Panc1 (cell line): Measurements from ENCODE around the gene ATAD2B. TPM values are rescaled to one million over a fixed set of nuclear protein-coding genes. Genes with fewer than 3 reads are reported as not detected.
A peak's percentile ranks its signal among the peaks of the same experiment; 100 is the strongest.

Source experiments
- ATAC-seq: fragments of 200-7000 bp; cut with Tn5 transposase; 2 replicates; pipeline ENCODE4 v1.9.1; 2020; ENCODE audit warnings: mild to moderate bottlenecking, moderate library complexity
- BruUV-seq: library from RNA; stranded (reverse); fragments of 400-500 nt; replicated peaks from 2 replicates; lab custom pipeline; 2021; lab: Mats Ljungman, UMichigan
- CTCF ChIA-PET: fragments of 300-600 bp; sonication (Branson Sonifier 250); formaldehyde crosslinking; loops from one replicate; lab custom pipeline; 2022; ENCODE audit warnings: antibody characterized with exemption; lab: Charles Lee
- POLR2A ChIA-PET: fragments of 300-600 bp; sonication (Branson Sonifier 250); formaldehyde crosslinking; loops from one replicate; lab custom pipeline; 2022; ENCODE audit warnings: antibody characterized with exemption; lab: Charles Lee
- DNase-seq: peaks from one replicate; pipeline ENCODE4 v3.0.0-alpha.2; 2010; ENCODE audit warnings: low read depth, low spot score
- H3K27ac ChIP-seq: 2 replicates; pipeline ENCODE4 v1.5.1; 2011; ENCODE audit warnings: mild to moderate bottlenecking, low read length, inconsistent platforms
- H3K27me3 ChIP-seq: fragments of 200-500 bp; sonication (Bioruptor generic); 2 replicates; pipeline ENCODE4 v1.6.0; 2014; ENCODE audit warnings: low read length, inconsistent platforms; ENCODE audit not compliant: control insufficient read depth, insufficient read depth
- H3K36me3 ChIP-seq: fragments of 200-500 bp; sonication (Bioruptor generic); 2 replicates; pipeline ENCODE4 v1.5.1; 2014; ENCODE audit warnings: inconsistent platforms, mild to moderate bottlenecking, low read length, moderate library complexity; ENCODE audit not compliant: control insufficient read depth, insufficient read depth
- H3K4me1 ChIP-seq: 2 replicates; pipeline ENCODE4 v1.5.1; 2011; ENCODE audit warnings: inconsistent platforms, mild to moderate bottlenecking, low read length, moderate library complexity; ENCODE audit not compliant: control insufficient read depth, insufficient read depth
- H3K4me3 ChIP-seq, 2 experiments: 2 replicates each; pipeline ENCODE4 v1.5.1; 2011 to 2012; ENCODE audit warnings: low read depth in 2 of 2, low read length in 2 of 2, mild to moderate bottlenecking in 2 of 2, inconsistent platforms in 1 of 2, moderate library complexity in 1 of 2
- H3K9me3 ChIP-seq: fragments of 200-500 bp; sonication (Bioruptor generic); 2 replicates; pipeline ENCODE4 v1.5.1; 2014; ENCODE audit warnings: low read depth, mild to moderate bottlenecking, inconsistent platforms, low read length, moderate library complexity; ENCODE audit not compliant: control insufficient read depth, insufficient read depth
- CTCF ChIP-seq: fragments of 450-650 bp; IDR thresholded peaks from 2 replicates; pipeline ENCODE4 v1.5.1; 2017; ENCODE audit warnings: mild to moderate bottlenecking
- POLR2AphosphoS5 ChIP-seq: IDR thresholded peaks from 2 replicates; pipeline ENCODE4 v1.6.1; 2012; ENCODE audit warnings: mild to moderate bottlenecking, low read depth, low read length, moderate library complexity
- REST ChIP-seq, 2 experiments: IDR thresholded peaks; 2 replicates each; pipeline ENCODE4 v1.6.1; 2011 to 2012; ENCODE audit warnings: low read depth in 2 of 2, control low read depth in 1 of 2, low read length in 1 of 2, mild to moderate bottlenecking in 1 of 2, moderate library complexity in 1 of 2; ENCODE audit not compliant: insufficient read depth in 1 of 2
- SIN3A ChIP-seq: IDR thresholded peaks from 2 replicates; pipeline ENCODE4 v1.6.1; 2012; ENCODE audit warnings: low read depth, mild to moderate bottlenecking, low read length, moderate library complexity, borderline replicate concordance; ENCODE audit not compliant: insufficient read depth
- TCF7L2 ChIP-seq: IDR thresholded peaks from 2 replicates; pipeline ENCODE4 v1.6.1; 2011; ENCODE audit warnings: mild to moderate bottlenecking, low read depth, low read length, inconsistent platforms
- in situ Hi-C: cut with HindIII; loops from 2 replicates; pipeline ENCODE4 v1.10.0; 2016; ENCODE audit warnings: low sequenced_read_pairs, low pct_unique_long_range_greater_than_20kb
- intact Hi-C: fragments of 100-400 bp; cut with micrococcal nuclease; formaldehyde crosslinking; loops from one replicate; pipeline ENCODE4 v1.10.0; 2022; ENCODE audit not compliant: unreplicated experiment
- total RNA-seq: library from RNA; stranded (reverse); gene quantifications from one replicate; pipeline ENCODE4 v1.2.1, GENCODE V29; 2021; ENCODE audit not compliant: unreplicated experiment

The ATAD2B gene
- total RNA-seq, 1 experiment from 2014 or later = 17.9 TPM

DNA sequence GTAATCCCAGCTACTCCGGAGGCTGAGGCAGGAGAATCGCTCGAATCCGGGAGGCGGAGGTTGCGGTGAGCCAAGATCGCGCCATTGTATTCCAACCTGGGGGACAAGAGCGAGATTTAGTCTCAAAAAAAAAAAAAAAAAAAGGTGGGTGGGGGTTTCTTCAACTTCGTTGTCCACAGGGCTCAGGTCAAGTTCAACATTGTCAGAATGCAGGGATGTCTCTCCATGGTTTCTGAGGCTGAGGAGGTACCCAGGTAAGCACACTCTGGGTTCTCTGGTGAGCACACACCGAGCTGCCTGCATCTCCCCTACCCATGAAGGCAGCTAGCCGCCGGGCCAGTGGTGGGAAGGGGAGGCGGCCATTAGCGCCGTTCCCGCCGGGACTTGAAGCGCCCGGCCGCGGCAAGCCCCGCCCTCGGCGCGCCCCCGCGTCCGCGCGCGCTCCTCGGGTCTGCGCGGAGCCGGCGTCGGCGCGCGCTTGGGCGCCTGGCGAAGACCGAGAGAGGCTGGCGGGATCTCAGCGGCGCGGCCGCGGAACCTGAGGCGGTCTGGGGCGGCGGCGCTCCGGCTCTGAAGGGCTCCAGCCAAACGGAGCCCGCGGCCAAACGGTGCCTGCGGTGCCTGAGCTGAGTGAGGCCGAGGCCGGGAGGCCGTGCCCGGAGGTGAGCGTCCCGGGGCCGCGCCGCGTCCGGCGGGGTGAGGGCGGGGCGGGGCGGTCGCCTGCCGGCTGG lies 13.2 kb upstream of the ATAD2B start, which contains the start of gene UBXN2A:
UBXN2A (plus strand) TSS at position 477 of the 731 bp plus-strand sequence. CDS start 17,852 bp downstream, outside the sequence.
- Histone ChIP-seq H3K9me3 (no peaks in the 10 kb centered on the region), H3K27me3 (no peaks in the 10 kb centered on the region), H3K4me1 (peaks cover 17% of the 10 kb centered on the region; the same call in 1 of the 2 replicates), H3K36me3 (no peaks in the 10 kb centered on the region), H3K27ac (peak within 1 kb of the TSS; percentile 87), H3K4me3 (peak within 1 kb of the TSS; percentile 78 to 91)
- DNase-seq (no peak), ATAC-seq (peak; percentile 93)
- ChIA-PET CTCF (no interaction called here), POLR2A (interaction anchor here (1.9 kb wide), 1 partner anchor 13 kb away, joined by 9 read pairs; the partner anchor contains the start of gene ATAD2B)
- in situ Hi-C loops = no loop called here
- peak; percentile 63; the same call in 1 of the 2 replicates for TF ChIP-seq POLR2AphosphoS5
- no peak for TF ChIP-seq CTCF
- TF ChIP-seq SIN3A = peak; percentile 3; the same call in 1 of the 2 replicates
- peak; percentile 44; the same call in 1 of the 2 replicates for TF ChIP-seq TCF7L2
- TF ChIP-seq REST (IDR thresholded peaks at IDR 0.05; ENCODE audit: insufficient read depth in 1 of 2, low read depth in 2 of 2, low read length in 1 of 2) = no peak
- intact Hi-C loops = no loop called here
- no TSS peak for BruUV-seq

DNA sequence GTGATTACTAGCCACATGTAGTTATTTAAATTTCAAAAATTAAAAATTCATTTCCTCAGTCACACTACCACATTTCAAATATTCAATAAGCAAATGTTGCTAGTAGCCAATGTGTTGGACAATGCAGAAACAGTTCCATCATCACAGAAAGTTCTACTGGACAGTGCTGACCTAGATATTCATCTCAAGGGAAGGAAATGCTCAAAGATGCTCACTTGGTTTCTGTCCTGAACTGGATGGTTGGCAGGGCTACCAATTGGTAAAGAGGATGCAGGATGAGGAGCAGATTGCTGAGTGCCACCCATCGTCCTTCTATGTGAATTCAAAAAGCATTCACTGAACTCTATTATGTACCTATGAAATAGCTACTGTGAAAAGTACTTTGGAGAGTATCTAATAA lies 7.3 kb upstream of the ATAD2B start:
- Histone ChIP-seq H3K36me3 (no peaks in the 10 kb centered on the region), H3K27me3 (no peaks in the 10 kb centered on the region), H3K4me1 (peaks cover 6% of the 10 kb centered on the region; the same call in 1 of the 2 replicates), H3K9me3 (no peaks in the 10 kb centered on the region), H3K4me3 (no peak overlapping the region), H3K27ac (no peak overlapping the region)
- no peak for DNase-seq
- no TSS peak for BruUV-seq
- ChIA-PET CTCF (no interaction called here), POLR2A (no interaction called here)
- in situ Hi-C loops (no loop called here), intact Hi-C loops (no loop called here)
- no peak for ATAC-seq
- no peak for TF ChIP-seq TCF7L2
- no peak for TF ChIP-seq REST (IDR thresholded peaks at IDR 0.05; ENCODE audit: insufficient read depth in 1 of 2, low read depth in 2 of 2, low read length in 1 of 2)
- TF ChIP-seq CTCF = no peak
- TF ChIP-seq POLR2AphosphoS5 = no peak
- TF ChIP-seq SIN3A = no peak
